Lower lobe of right lung (tissue), 2 donors: Measurements from ENCODE around the gene TESMIN. TPM values are rescaled to one million over a fixed set of nuclear protein-coding genes. Genes with fewer than 3 reads are reported as not detected.

Experiments
- ATAC-seq, 2 donors: fragments of 200-7000 bp; cut with Tn5 transposase; one replicate each; pipeline ENCODE4 v1.9.1; 2020 to 2022; ENCODE audit warnings: mild to moderate bottlenecking in 2 of 2, moderate library complexity in 2 of 2
- DNase-seq: peaks from one replicate; pipeline ENCODE4 v3.0.0-alpha.2; 2020
- H3K27ac ChIP-seq: fragments of 200-600 bp; one replicate; pipeline ENCODE4 v1.8.0; 2022
- H3K27me3 ChIP-seq: fragments of 200-600 bp; one replicate; pipeline ENCODE4 v1.8.0; 2022; ENCODE audit warnings: low read depth
- H3K36me3 ChIP-seq: fragments of 200-600 bp; one replicate; pipeline ENCODE4 v1.8.0; 2022; ENCODE audit warnings: mild to moderate bottlenecking
- H3K4me1 ChIP-seq: fragments of 200-600 bp; one replicate; pipeline ENCODE4 v1.8.0; 2022
- H3K4me3 ChIP-seq: fragments of 200-600 bp; one replicate; pipeline ENCODE4 v1.8.0; 2022; ENCODE audit warnings: mild to moderate bottlenecking
- H3K9me3 ChIP-seq: fragments of 200-600 bp; one replicate; pipeline ENCODE4 v1.8.0; 2022
- intact Hi-C: fragments of 100-400 bp; cut with DNase I; formaldehyde crosslinking; loops from one replicate; pipeline ENCODE4 v1.11.0; 2022
- total RNA-seq: library from RNA; stranded (reverse); fragmentation: NEBNext Ultra II Directional; extraction: Animal tissue kit (Norgen Biotek cat#: 25700); gene quantifications from one replicate; pipeline ENCODE4 v1.2.1, GENCODE V29; 2021
- TF ChIP-seq, protein P1 (sequence below): fragments of 200-600 bp; IDR thresholded peaks from one replicate; pipeline ENCODE4 v1.8.0; 2022; ENCODE audit warnings: antibody characterized with exemption, mild to moderate bottlenecking
- donor health status: DM: no; HTN: yes; CAD: no; lungs with severe emphysema.

TESMIN gene
- total RNA-seq, 1 donor from 2014 or later: 1.9 TPM

DNA sequence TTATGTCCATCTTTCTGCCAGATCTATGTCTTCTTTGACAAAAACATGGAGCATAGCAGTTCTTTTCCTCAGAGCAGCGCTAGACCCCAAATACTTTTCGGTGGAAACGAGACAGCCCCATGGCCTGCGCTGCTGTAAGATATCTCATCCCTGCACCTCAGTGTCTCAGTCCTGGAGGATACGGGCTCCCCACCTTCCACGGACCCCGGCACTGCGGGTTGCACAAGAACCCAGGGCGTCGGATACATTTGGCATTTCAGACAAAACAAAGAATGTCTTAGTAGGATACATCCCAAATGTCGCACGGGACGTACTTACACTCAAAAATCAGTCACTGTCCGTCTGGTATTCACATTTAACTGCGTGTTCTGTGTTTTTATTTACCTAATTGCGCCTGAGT, 76.9 kb downstream of the TESMIN start:
- no peak for DNase-seq

DNA sequence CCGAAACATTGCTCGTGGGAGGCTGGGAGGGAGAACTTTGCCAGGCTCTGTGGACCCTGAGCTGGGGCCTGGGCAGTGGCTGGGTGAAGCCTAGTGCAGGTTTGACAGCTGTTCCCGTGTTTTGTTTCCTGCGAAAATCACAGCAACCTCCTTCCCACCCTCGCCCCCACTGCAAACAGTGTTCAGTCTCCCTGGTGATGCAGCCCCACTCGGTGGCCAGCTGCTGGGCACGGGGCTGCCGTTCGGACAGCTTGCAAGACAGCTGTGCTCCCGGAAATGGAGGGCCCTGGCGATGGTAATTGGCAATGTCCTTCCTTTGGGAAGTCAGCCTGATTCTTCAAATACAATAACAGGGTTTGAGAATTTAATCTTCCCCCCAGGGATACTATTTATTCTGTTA, 77.3 kb downstream of the TESMIN start:
- TF ChIP-seq, protein P1, sequence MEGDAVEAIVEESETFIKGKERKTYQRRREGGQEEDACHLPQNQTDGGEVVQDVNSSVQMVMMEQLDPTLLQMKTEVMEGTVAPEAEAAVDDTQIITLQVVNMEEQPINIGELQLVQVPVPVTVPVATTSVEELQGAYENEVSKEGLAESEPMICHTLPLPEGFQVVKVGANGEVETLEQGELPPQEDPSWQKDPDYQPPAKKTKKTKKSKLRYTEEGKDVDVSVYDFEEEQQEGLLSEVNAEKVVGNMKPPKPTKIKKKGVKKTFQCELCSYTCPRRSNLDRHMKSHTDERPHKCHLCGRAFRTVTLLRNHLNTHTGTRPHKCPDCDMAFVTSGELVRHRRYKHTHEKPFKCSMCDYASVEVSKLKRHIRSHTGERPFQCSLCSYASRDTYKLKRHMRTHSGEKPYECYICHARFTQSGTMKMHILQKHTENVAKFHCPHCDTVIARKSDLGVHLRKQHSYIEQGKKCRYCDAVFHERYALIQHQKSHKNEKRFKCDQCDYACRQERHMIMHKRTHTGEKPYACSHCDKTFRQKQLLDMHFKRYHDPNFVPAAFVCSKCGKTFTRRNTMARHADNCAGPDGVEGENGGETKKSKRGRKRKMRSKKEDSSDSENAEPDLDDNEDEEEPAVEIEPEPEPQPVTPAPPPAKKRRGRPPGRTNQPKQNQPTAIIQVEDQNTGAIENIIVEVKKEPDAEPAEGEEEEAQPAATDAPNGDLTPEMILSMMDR: no peak
- Histone ChIP-seq H3K27ac (no peak overlapping the region), H3K9me3 (no peaks in the 10 kb centered on the region), H3K4me1 (peaks cover 3% of the 10 kb centered on the region), H3K36me3 (no peaks in the 10 kb centered on the region), H3K27me3 (peaks cover 6% of the 10 kb centered on the region), H3K4me3 (no peak overlapping the region)
- intact Hi-C loops: no loop called here
- no peak for DNase-seq
- ATAC-seq: no peak

More for the DNA sequence above, 76.9 kb downstream of the TESMIN start:
- Histone ChIP-seq H3K9me3 (no peaks in the 10 kb centered on the region), H3K36me3 (no peaks in the 10 kb centered on the region), H3K27me3 (peaks cover 6% of the 10 kb centered on the region), H3K4me1 (peaks cover 3% of the 10 kb centered on the region), H3K27ac (no peak overlapping the region), H3K4me3 (no peak overlapping the region)
- TF ChIP-seq, protein P1: no peak
- ATAC-seq: no peak
- intact Hi-C loops: no loop called here

DNA sequence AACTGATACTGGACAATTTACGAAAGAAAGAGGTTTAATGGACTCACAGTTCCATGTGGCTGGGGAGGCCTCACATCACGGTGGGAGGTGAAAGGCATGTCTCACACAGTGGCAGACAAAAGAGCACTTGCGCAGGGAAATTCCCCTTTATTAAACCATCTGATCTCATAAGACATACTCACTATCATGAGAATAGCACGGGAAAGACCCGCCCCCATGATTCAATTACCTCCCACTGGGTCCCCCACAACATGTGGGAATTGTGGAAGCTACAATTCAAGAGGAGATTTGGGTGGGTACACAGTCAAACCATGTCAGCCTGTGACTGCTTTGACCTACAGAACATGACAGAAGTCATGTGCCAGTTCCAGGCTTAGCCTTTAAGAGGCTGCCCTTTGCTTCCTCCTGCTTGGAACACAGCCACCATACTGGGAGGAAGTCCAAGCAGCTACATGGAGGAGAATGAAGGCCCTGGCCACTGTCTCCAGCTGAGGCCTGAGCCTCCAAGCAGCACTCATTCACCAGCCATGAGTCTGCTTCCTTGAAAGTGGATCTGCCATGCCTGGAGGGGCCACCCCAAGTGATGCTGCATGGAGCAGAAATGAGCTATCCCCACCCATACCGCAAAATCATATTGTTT, 77.9 kb downstream of the TESMIN start:
- peaks cover 3% of the 10 kb centered on the region for H3K4me1 ChIP-seq
- no peak for ATAC-seq
- peaks cover 6% of the 10 kb centered on the region for H3K27me3 ChIP-seq
- no peak for DNase-seq
- no peak overlapping the region for H3K27ac ChIP-seq
- intact Hi-C loops: no loop called here
- no peak overlapping the region for H3K4me3 ChIP-seq
- TF ChIP-seq, protein P1: no peak
- no peaks in the 10 kb centered on the region for H3K36me3 ChIP-seq
- H3K9me3 ChIP-seq: no peaks in the 10 kb centered on the region

DNA sequence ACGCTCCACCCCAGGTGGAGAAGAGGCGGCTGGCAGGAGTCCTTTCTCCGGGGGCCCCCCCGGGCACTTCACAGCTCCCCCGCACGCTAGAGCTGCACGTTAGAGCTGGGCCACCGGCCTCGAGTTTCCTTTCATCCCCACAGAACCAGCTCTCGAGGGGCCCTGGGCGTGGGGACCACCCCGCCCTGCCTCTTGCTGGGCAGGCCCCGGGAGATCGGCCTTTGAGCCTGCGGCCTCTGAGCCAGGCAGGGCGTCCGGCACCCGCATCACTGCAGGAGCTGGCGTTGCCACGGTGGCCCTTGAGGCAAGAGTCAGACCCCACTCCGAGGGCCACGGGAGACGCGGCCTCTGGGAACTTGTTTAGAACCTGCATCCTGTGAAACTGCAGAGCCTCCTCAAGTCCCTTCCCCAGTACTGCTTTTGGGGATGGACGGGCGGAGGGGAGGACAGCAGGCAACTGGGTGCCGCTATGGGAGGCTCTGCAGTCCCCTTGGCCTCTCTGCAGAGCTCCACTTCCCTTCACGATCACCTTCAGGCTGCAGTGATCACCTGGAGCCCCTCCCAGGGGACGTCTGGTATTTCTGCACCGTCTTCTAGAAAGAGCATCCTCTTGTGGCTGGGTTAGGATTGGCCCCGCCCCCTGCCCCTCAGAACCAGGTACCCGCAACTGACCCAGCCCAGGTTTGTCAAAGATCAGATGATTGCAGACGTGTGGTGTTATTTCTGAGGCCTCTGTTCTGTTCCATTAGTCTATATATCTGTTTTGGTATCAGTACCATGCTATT, 80.9 kb downstream of the TESMIN start:
- Histone ChIP-seq H3K4me3 (no peak overlapping the region), H3K27me3 (peaks cover 7% of the 10 kb centered on the region), H3K9me3 (no peaks in the 10 kb centered on the region), H3K4me1 (no peaks in the 10 kb centered on the region), H3K27ac (no peak overlapping the region), H3K36me3 (no peaks in the 10 kb centered on the region)
- intact Hi-C loops: no loop called here
- no peak for DNase-seq
- peak in 1 of 2 donors; percentile 27 for ATAC-seq
- TF ChIP-seq, protein P1: no peak

DNA sequence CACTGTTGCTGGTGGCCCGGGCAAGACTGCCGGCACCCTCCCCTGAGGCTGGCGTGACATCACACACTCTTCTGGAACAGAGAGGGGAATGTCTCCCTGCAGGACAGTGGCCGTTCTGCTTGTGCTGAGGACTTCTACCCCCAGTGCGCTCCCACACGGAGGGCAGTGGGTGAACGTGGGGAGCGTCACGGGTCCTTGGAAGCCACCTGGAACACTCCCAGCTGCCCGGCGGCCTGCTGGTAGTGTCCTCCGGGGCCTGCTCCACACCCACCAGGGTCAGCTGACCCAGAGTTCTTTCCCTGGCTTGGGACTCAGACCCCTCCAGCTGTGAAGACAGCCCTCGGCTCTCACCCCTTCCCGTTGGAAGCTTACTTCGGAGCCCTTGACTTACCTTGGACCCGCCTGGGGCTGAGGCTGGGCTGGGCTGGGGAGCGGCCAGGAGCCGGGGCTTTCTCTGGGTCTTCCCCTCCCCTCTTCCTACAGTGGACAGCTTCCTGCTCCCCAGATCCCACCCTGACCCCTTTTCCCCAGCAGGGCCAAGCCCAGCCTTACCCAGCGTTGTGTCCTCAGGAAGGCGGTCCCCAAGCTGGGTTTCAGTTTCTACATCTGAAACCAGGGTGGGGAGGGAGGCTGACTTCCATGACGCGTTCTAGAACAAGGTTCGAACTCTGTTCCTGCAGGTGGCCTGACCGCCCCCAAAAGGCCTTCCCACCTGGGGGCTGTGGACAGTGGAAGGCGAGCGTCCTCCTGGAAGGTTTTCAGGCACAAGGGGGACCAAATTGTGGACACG, 81.8 kb downstream of the TESMIN start:
- no peaks in the 10 kb centered on the region for H3K9me3 ChIP-seq
- DNase-seq (peak; percentile 17), ATAC-seq (no peak)
- H3K27me3 ChIP-seq: peaks cover 16% of the 10 kb centered on the region
- TF ChIP-seq, protein P1: no peak
- no peaks in the 10 kb centered on the region for H3K4me1 ChIP-seq
- H3K27ac ChIP-seq: no peak overlapping the region
- intact Hi-C loops: no loop called here
- H3K36me3 ChIP-seq: no peaks in the 10 kb centered on the region
- no peak overlapping the region for H3K4me3 ChIP-seq
